Kidney (tissue), 14 donors: ENCODE data around the gene AMD1. TPM values are rescaled to one million over a fixed set of nuclear protein-coding genes. Genes with fewer than 3 reads are reported as not detected.

Source experiments
- DNase-seq, 5 donors: peaks; one replicate each; pipeline ENCODE4 v3.0.0-alpha.2; 2013 to 2020
- FAIRE-seq: peaks from 2 replicates; lab custom pipeline; 2012; peaks lifted over from hg19 to GRCh38; lab: Jason Lieb, UNC
- H3K27ac ChIP-seq, 2 donors: one replicate each; pipeline ENCODE4 v1.7.0; 2013; ENCODE audit warnings: low read depth in 2 of 2, low read length in 2 of 2, inconsistent platforms in 1 of 2
- H3K27me3 ChIP-seq: one replicate; pipeline ENCODE4 v1.7.1; 2013; ENCODE audit warnings: low read length, inconsistent platforms; ENCODE audit not compliant: control insufficient read depth, insufficient read depth
- H3K36me3 ChIP-seq, 3 donors: one replicate each; pipeline versions ENCODE4 v1.7.0 to v1.7.1; 2013; ENCODE audit warnings: low read length in 3 of 3, control low read depth in 1 of 3, inconsistent platforms in 1 of 3; ENCODE audit not compliant: insufficient read depth in 3 of 3, control insufficient read depth in 2 of 3
- H3K4me1 ChIP-seq, 3 donors: one replicate each; pipeline versions ENCODE4 v1.7.0 to v1.7.1; 2013; ENCODE audit warnings: low read length in 3 of 3, inconsistent platforms in 1 of 3, low read depth in 1 of 3; ENCODE audit not compliant: control insufficient read depth in 2 of 3, insufficient read depth in 2 of 3
- H3K4me3 ChIP-seq, 3 donors: one replicate each; pipeline versions ENCODE4 v1.7.0 to v1.8.1; 2013; ENCODE audit warnings: low read length in 3 of 3, control low read depth in 1 of 3, inconsistent platforms in 1 of 3
- H3K9ac ChIP-seq, 3 donors: one replicate each; pipeline versions ENCODE4 v1.7.0 to v1.7.1; 2013; ENCODE audit warnings: low read length in 3 of 3, control low read depth in 1 of 3, inconsistent platforms in 1 of 3
- H3K9me3 ChIP-seq, 3 donors: one replicate each; pipeline versions ENCODE4 v1.7.0 to v1.7.1; 2013; ENCODE audit warnings: low read length in 3 of 3, control low read depth in 1 of 3, inconsistent platforms in 1 of 3; ENCODE audit not compliant: control insufficient read depth in 2 of 3, insufficient read depth in 1 of 3
- CTCF ChIP-seq: IDR thresholded peaks from 3 replicates; pipeline ENCODE4 v1.5.1; 2012; ENCODE audit warnings: mild to moderate bottlenecking, moderate library complexity, borderline replicate concordance; ENCODE audit not compliant: insufficient read depth; ENCODE audit errors: extremely low read depth
- intact Hi-C: fragments of 100-400 bp; cut with DNase I; formaldehyde crosslinking; loops from one replicate; pipeline ENCODE4 v1.11.1; 2022
- polyA plus RNA-seq: library from polyadenylated mRNA; stranded (reverse); fragments of 350-450 nt; fragmentation: Illumina TruSeq; extraction: RNeasy Lipid Tissue Mini Kit (QIAGEN cat#74804); gene quantifications from one replicate; pipeline ENCODE4 v1.2.3, GENCODE V29; 2014; ENCODE audit warnings: low read depth, low replicate concordance; ENCODE audit not compliant: insufficient read depth
- total RNA-seq: library from RNA; stranded (reverse); fragmentation: NEBNext Ultra II Directional; extraction: Animal tissue kit (Norgen Biotek cat#: 25700); gene quantifications from one replicate; pipeline ENCODE4 v1.2.1, GENCODE V29; 2021
- donor health status: control.
- donor health status: control.
- donor health status: control.
- donor health status: control.
- donor health status: control.
- donor health status: DM: yes; HTN: yes; CAD: no.
- donor health status: Normal renal cell carcinoma (clear cell type).

Gene AMD1
- total and polyA plus RNA-seq, 2 donors from 2014 or later, result 32.8 to 72.3 TPM

GRCh38 chr6:110874880-110875547 is 429 bp downstream of the AMD1 start:
- Histone ChIP-seq H3K27ac (peak overlapping the region; percentile 87 to 95), H3K9me3 (no peaks in the 10 kb centered on the region), H3K4me1 (peaks cover 3 to 15% (median 3%) of the 10 kb centered on the region in 3 donors), H3K9ac (peak overlapping the region; percentile 54 to 90 (median 82)), H3K4me3 (peak overlapping the region; percentile 62 to 85 (median 76)), H3K36me3 (no peaks in the 10 kb centered on the region), H3K27me3 (no peaks in the 10 kb centered on the region)
- peak in 4 of 5 donors; percentile 61 to 90 (median 73) for DNase-seq
- no peak for TF ChIP-seq CTCF
- intact Hi-C loops, result no loop called here
- no peak for FAIRE-seq

GRCh38 chr6:110875548-110876169 is 1.1 kb downstream of the AMD1 start:
- Histone ChIP-seq H3K4me1 (peaks cover 3 to 15% (median 3%) of the 10 kb centered on the region in 3 donors), H3K27ac (peak overlapping the region; percentile 87 to 95), H3K4me3 (peak overlapping the region; percentile 75 to 85 (median 76)), H3K36me3 (no peaks in the 10 kb centered on the region), H3K9ac (peak overlapping the region; percentile 67 to 90 (median 82)), H3K9me3 (no peaks in the 10 kb centered on the region), H3K27me3 (no peaks in the 10 kb centered on the region)
- no peak for TF ChIP-seq CTCF
- FAIRE-seq (no peak), DNase-seq (peak in 4 of 5 donors; percentile 49 to 85 (median 63))
- intact Hi-C loops, result no loop called here

GRCh38 chr6:110876170-110876773 is 1.7 kb downstream of the AMD1 start:
- H3K27me3 ChIP-seq, result no peaks in the 10 kb centered on the region
- TF ChIP-seq CTCF, result no peak
- H3K4me3 ChIP-seq, result peak overlapping the region; percentile 75 to 85 (median 76)
- no peaks in the 10 kb centered on the region for H3K9me3 ChIP-seq
- H3K36me3 ChIP-seq, result no peaks in the 10 kb centered on the region
- peak overlapping the region; percentile 67 to 90 (median 82) for H3K9ac ChIP-seq
- intact Hi-C loops, result no loop called here
- DNase-seq (peak; percentile 90 to 97 (median 92)), FAIRE-seq (no peak)
- peaks cover 3 to 15% (median 3%) of the 10 kb centered on the region in 3 donors for H3K4me1 ChIP-seq
- H3K27ac ChIP-seq, result peak overlapping the region; percentile 87 to 95
